ENCODE results near the gene HINT2. TPM values are rescaled to one million over a fixed set of nuclear protein-coding genes. Genes with fewer than 3 reads are reported as not detected.

HINT2 gene
- total RNA-seq, 1 experiment from 2014 or later: 69.7 TPM

GRCh38 chr9:35834260-35835215 is 19.7 kb upstream of the HINT2 start:
- no peaks in the 10 kb centered on the region for H3K9me3 ChIP-seq (ENCODE audit: low read length)
- no peaks in the 10 kb centered on the region for H4K20me1 ChIP-seq (ENCODE audit: low read length)
- no peaks in the 10 kb centered on the region for H3K27me3 ChIP-seq (ENCODE audit: low read length)
- no peaks in the 10 kb centered on the region for H3K36me3 ChIP-seq (ENCODE audit: low read depth, low read length)
- H3K9ac ChIP-seq (ENCODE audit: low read length): 0 out of 2 replicates have a peak overlapping the region, but pooled peaks have one; percentile 41
- no peak for TF ChIP-seq EZH2 (IDR thresholded peaks at IDR 0.05; ENCODE audit: low read length, unreplicated experiment)
- TF ChIP-seq CTCF (conservative IDR thresholded peaks at IDR 0.05; ENCODE audit: low read depth, low read length): no peak
- no peak for TF ChIP-seq EZH2phosphoT487 (IDR thresholded peaks at IDR 0.05; ENCODE audit: borderline replicate concordance, low read length)
- H3K79me2 ChIP-seq (ENCODE audit: low read length): no peaks in the 10 kb centered on the region
- no TSS peak for BruUV-seq (replicated peaks)
- DNase-seq (no peak), ATAC-seq (no peak)
- no peaks in the 10 kb centered on the region for H3K9me2 ChIP-seq (replicated peaks; ENCODE audit: low read length)
- H3K4me1 ChIP-seq (ENCODE audit: insufficient read depth, low read length): peaks cover 38% of the 10 kb centered on the region
- H3K4me3 ChIP-seq (ENCODE audit: low read length): no peak overlapping the region
- H3K4me2 ChIP-seq (ENCODE audit: low read length): peak overlapping the region; percentile 76
- intact Hi-C loops (cut with micrococcal nuclease): no loop called here
- no peak overlapping the region; the same call in 1 of the 2 replicates for H2AFZ ChIP-seq (ENCODE audit: low read length)
- peak overlapping the region; percentile 90 for H3K27ac ChIP-seq (ENCODE audit: low read length)
- POLR2A ChIA-PET (ENCODE audit: unreplicated experiment): no interaction called here
- no peaks in the 10 kb centered on the region for H3F3A ChIP-seq (ENCODE audit: low read length, unreplicated experiment)
- CTCF ChIA-PET: interaction anchor here (1.4 kb wide), 1 partner anchor 44 kb away, joined by 4 read pairs; no protein-coding TSS in a partner anchor

GRCh38 chr9:35832814-35833213 is 18.0 kb upstream of the HINT2 start:
- no peaks in the 10 kb centered on the region for H3K36me3 ChIP-seq (ENCODE audit: low read depth, low read length)
- H3K27me3 ChIP-seq (ENCODE audit: low read length): no peaks in the 10 kb centered on the region
- POLR2A ChIA-PET (ENCODE audit: unreplicated experiment): no interaction called here
- intact Hi-C loops (cut with micrococcal nuclease): no loop called here
- TSS peak; percentile 29 for BruUV-seq (replicated peaks)
- H3K79me2 ChIP-seq (ENCODE audit: low read length): no peaks in the 10 kb centered on the region
- 0 out of 2 replicates have a peak overlapping the region, but pooled peaks have one; percentile 43 for H2AFZ ChIP-seq (ENCODE audit: low read length)
- H3K9me2 ChIP-seq (replicated peaks; ENCODE audit: low read length): no peaks in the 10 kb centered on the region
- no peak overlapping the region for H3K4me3 ChIP-seq (ENCODE audit: low read length)
- no peak for ATAC-seq
- no peaks in the 10 kb centered on the region for H4K20me1 ChIP-seq (ENCODE audit: low read length)
- TF ChIP-seq EZH2phosphoT487 (IDR thresholded peaks at IDR 0.05; ENCODE audit: borderline replicate concordance, low read length) (no peak), CTCF (conservative IDR thresholded peaks at IDR 0.05; ENCODE audit: low read depth, low read length) (no peak), EZH2 (IDR thresholded peaks at IDR 0.05; ENCODE audit: low read length, unreplicated experiment) (no peak)
- H3K9ac ChIP-seq (ENCODE audit: low read length): no peak overlapping the region
- H3K4me1 ChIP-seq (ENCODE audit: insufficient read depth, low read length): peaks cover 40% of the 10 kb centered on the region
- H3K4me2 ChIP-seq (ENCODE audit: low read length): peak overlapping the region; percentile 76
- DNase-seq: peak; percentile 28
- no peaks in the 10 kb centered on the region for H3K9me3 ChIP-seq (ENCODE audit: low read length)
- H3K27ac ChIP-seq (ENCODE audit: low read length): peak overlapping the region; percentile 90
- CTCF ChIA-PET: interaction anchor here (0.5 to 1.4 kb wide), 2 partner anchors 10 to 43 kb away, joined by 3 to 4 read pairs; no protein-coding TSS in a partner anchor
- no peaks in the 10 kb centered on the region for H3F3A ChIP-seq (ENCODE audit: low read length, unreplicated experiment)

GRCh38 chr9:35831040-35831439 is 16.2 kb upstream of the HINT2 start:
- no peak for ATAC-seq
- H3K4me3 ChIP-seq (ENCODE audit: low read length): no peak overlapping the region
- H3K27ac ChIP-seq (ENCODE audit: low read length): no peak overlapping the region
- peaks cover 40% of the 10 kb centered on the region for H3K4me1 ChIP-seq (ENCODE audit: insufficient read depth, low read length)
- no peaks in the 10 kb centered on the region for H3K9me2 ChIP-seq (replicated peaks; ENCODE audit: low read length)
- H3F3A ChIP-seq (ENCODE audit: low read length, unreplicated experiment): no peaks in the 10 kb centered on the region
- no TSS peak for BruUV-seq (replicated peaks)
- no peak for DNase-seq
- H3K36me3 ChIP-seq (ENCODE audit: low read depth, low read length): no peaks in the 10 kb centered on the region
- no peak overlapping the region for H2AFZ ChIP-seq (ENCODE audit: low read length)
- no peaks in the 10 kb centered on the region for H3K79me2 ChIP-seq (ENCODE audit: low read length)
- H4K20me1 ChIP-seq (ENCODE audit: low read length): no peaks in the 10 kb centered on the region
- H3K9ac ChIP-seq (ENCODE audit: low read length): no peak overlapping the region
- H3K9me3 ChIP-seq (ENCODE audit: low read length): no peaks in the 10 kb centered on the region
- H3K4me2 ChIP-seq (ENCODE audit: low read length): no peak overlapping the region
- POLR2A ChIA-PET (ENCODE audit: unreplicated experiment): no interaction called here
- CTCF ChIA-PET: no interaction called here
- intact Hi-C loops (cut with micrococcal nuclease): no loop called here
- H3K27me3 ChIP-seq (ENCODE audit: low read length): no peaks in the 10 kb centered on the region
- TF ChIP-seq EZH2 (IDR thresholded peaks at IDR 0.05; ENCODE audit: low read length, unreplicated experiment): no peak
- TF ChIP-seq EZH2phosphoT487 (IDR thresholded peaks at IDR 0.05; ENCODE audit: borderline replicate concordance, low read length): no peak
- no peak for TF ChIP-seq CTCF (conservative IDR thresholded peaks at IDR 0.05; ENCODE audit: low read depth, low read length)
